ENCODE results near the gene TMX1.

Gene TMX1

DNA sequence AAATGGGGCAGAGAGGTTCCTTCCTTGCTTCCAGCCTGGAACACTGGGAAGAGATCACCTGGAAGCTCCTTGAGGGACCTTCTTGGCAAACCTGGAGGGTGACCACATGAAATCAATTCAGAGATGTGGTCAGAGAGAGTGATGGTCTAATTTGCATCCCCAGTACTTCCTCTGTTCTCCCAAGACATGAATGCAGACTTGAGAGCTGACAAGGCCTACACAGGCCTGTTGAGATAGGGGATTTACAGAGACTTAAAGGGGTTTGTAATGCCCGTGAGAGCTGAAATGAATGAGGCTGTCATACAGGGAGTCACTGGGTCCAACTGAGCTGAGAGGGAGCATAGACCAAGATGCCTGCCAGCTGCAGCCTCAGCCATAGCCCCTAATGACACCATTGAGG, 45.1 kb downstream of the TMX1 start:
- TF ChIP-seq, protein P1, sequence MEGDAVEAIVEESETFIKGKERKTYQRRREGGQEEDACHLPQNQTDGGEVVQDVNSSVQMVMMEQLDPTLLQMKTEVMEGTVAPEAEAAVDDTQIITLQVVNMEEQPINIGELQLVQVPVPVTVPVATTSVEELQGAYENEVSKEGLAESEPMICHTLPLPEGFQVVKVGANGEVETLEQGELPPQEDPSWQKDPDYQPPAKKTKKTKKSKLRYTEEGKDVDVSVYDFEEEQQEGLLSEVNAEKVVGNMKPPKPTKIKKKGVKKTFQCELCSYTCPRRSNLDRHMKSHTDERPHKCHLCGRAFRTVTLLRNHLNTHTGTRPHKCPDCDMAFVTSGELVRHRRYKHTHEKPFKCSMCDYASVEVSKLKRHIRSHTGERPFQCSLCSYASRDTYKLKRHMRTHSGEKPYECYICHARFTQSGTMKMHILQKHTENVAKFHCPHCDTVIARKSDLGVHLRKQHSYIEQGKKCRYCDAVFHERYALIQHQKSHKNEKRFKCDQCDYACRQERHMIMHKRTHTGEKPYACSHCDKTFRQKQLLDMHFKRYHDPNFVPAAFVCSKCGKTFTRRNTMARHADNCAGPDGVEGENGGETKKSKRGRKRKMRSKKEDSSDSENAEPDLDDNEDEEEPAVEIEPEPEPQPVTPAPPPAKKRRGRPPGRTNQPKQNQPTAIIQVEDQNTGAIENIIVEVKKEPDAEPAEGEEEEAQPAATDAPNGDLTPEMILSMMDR (IDR thresholded peaks at IDR 0.05; ENCODE audit: control extremely low read depth, extremely low read depth, low read depth, missing control alignments), result no peak
- ChIA-PET CTCF (interaction anchor here (0.8 to 10.7 kb wide), 3 partner anchors 16 to 493 kb away, joined by 3 to 99 read pairs (median 4); no protein-coding TSS in a partner anchor), POLR2A (no interaction called here)
- peak; percentile 27 for DNase-seq (ENCODE audit: extremely low spot score)

DNA sequence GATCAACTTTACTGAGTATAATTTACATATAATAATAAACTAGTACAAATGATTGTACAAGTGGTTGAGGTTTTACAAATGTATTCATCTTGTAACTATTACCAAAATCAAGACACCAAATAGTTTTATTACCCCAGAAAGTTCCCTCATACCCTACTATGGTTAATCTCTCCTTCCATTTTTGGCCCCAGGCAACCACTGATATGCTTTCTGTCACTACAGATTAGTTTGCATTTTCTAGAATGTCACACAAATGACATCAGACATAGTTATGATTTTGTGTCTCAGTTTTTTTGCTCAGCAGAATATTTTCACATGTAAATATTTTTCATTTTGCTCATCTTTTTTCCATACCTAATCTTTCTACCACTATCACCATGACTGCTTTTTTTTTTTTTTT, 49.1 kb downstream of the TMX1 start:
- DNase-seq (ENCODE audit: extremely low spot score), result no peak
- TF ChIP-seq, protein P1 (IDR thresholded peaks at IDR 0.05; ENCODE audit: control extremely low read depth, extremely low read depth, low read depth, missing control alignments), result no peak
- POLR2A ChIA-PET, result no interaction called here
- CTCF ChIA-PET, result interaction anchor here (2.0 kb wide), 1 partner anchor 20 kb away, joined by 4 read pairs; no protein-coding TSS in a partner anchor

DNA sequence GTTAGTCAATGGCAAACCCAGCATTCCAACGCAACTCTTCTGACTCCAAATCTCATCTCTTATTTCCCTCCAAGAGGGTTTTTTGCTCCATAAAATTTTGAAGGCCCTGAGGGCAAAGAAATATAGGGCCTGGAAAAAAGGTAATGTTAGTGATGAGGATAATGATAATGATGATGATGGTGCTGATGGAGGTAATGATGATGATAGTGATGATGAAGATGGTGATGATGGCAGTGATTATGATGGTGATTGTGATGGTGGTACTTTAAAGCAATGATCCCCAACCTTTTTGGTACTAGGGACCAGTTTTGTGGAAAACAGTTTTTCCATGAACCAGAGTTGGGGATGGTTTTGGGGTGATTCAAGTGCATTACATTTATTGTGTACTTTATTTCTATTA, 50.1 kb downstream of the TMX1 start:
- DNase-seq (ENCODE audit: extremely low spot score), result no peak
- TF ChIP-seq, protein P1 (IDR thresholded peaks at IDR 0.05; ENCODE audit: control extremely low read depth, extremely low read depth, low read depth, missing control alignments), result no peak
- CTCF ChIA-PET, result interaction anchor here (1.3 kb wide), 1 partner anchor 15 kb away, joined by 3 read pairs; no protein-coding TSS in a partner anchor
- POLR2A ChIA-PET, result no interaction called here

DNA sequence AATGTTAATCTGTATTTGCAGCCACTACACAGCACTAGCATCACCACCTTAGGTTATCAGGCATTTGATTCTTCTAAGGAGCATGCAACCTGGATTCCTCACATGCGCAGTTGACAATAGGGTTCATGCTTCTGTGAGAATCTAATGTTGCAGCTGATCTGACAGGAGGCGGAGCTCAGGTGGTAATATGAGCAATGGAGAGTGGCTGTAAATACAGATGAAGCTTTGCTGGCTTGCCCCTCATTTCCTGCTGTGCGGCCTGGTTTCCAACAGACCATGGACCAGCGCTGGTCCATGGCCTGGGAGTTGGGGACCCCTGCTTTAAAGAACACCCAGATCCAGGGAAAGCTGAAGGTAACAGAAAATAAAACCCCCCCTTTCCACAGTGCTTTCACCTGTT, 51.0 kb downstream of the TMX1 start:
- ChIA-PET POLR2A (no interaction called here), CTCF (interaction anchor here (1.3 kb wide), 1 partner anchor 16 kb away, joined by 3 read pairs; no protein-coding TSS in a partner anchor)
- DNase-seq (ENCODE audit: extremely low spot score), result no peak
- TF ChIP-seq, protein P1 (IDR thresholded peaks at IDR 0.05; ENCODE audit: control extremely low read depth, extremely low read depth, low read depth, missing control alignments), result no peak

DNA sequence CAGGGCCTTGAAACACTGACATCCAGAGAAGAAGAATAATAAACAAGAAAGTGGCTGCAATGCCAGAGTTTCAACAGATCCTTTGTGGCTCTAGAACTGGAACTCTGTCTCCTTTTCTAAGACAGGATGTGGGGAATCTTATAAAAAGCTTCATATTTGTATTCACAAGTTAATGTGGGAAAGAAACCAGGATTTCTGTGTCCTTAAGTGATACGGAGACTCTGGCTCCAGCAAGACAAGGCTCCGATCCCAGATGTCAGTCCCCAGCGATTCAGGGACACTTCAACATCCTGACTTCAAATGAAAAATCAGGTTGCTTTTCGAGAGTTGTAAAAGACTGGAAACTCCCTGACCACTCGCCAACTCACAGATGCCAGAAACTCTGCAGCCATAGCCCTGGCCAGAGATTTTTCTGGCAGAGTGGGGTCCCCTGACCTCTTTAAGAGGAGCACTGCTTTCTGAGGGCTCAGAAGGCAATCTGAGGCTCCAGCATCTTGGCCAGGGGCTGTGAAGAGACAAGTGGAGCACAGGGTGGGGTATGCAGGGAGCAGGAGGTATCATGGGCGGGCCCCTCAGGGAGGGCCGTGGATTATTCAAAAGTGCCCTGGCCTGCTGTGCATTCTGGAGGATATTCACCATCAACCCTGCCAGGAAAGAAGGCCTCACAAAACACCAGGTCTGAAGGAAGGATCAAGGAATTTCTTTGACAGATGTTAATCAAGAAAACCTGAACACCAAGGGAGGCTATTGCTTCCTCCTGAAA, 53.3 kb downstream of the TMX1 start:
- no peak for DNase-seq (ENCODE audit: extremely low spot score)
- ChIA-PET POLR2A (no interaction called here), CTCF (interaction anchor here (1.0 to 4.8 kb wide), 3 partner anchors 10 to 18 kb away, joined by 3 to 23 read pairs (median 5); no protein-coding TSS in a partner anchor)
- TF ChIP-seq, protein P1 (IDR thresholded peaks at IDR 0.05; ENCODE audit: control extremely low read depth, extremely low read depth, low read depth, missing control alignments), result no peak

DNA sequence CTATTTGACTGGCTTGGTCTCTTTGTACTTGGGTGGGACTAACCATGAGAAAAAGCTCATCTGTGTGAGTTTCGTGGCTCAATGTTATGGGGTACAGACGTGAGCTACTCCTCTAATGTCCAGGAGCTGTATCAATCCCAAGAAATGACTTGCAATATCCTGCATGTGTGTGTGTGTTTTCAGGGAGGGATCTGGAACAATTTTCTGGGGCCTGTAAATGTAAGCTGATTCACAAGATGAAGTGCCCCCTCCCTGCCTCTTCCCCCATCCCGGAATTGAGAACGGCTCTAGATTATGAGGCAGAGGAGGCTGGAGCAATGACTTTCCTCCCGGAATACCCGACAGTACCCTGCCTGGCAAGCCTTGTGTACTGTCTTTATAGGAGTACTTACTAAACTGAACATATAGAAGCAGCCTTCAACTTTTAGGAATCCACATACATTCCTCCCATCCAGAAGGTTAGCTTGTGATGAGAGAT, 53.9 kb downstream of the TMX1 start:
- no peak for DNase-seq (ENCODE audit: extremely low spot score)
- ChIA-PET CTCF (interaction anchor here (1.0 to 4.8 kb wide), 2 partner anchors 11 to 18 kb away, joined by 3 to 23 read pairs; no protein-coding TSS in a partner anchor), POLR2A (no interaction called here)
- TF ChIP-seq, protein P1 (IDR thresholded peaks at IDR 0.05; ENCODE audit: control extremely low read depth, extremely low read depth, low read depth, missing control alignments), result no peak
